GM12873 (cell line): ENCODE results near the gene SUSD1.

Experiments used
- CTCF ChIP-seq: IDR thresholded peaks from 2 replicates; pipeline ENCODE4 v1.5.1; 2012; ENCODE audit warnings: low read depth, mild to moderate bottlenecking, moderate library complexity, low read length, control low read depth; ENCODE audit not compliant: insufficient read depth; ENCODE audit errors: missing control alignments

Gene SUSD1

GRCh38 chr9:112174965-112175795 lies at the start of gene SUSD1:
Gene SUSD1 (minus strand): TSS chr9:112175297. CDS start chr9:112175235, 62 bp downstream.
- peak; percentile 2 for TF ChIP-seq CTCF

- TF ChIP-seq CTCF: no peak
Measured at GRCh38 chr9:112224401-112225289, 49.5 kb upstream of the SUSD1 start.

GRCh38 chr9:112218908-112219307 lies 43.8 kb upstream of the SUSD1 start:
- TF ChIP-seq CTCF: no peak

DNA sequence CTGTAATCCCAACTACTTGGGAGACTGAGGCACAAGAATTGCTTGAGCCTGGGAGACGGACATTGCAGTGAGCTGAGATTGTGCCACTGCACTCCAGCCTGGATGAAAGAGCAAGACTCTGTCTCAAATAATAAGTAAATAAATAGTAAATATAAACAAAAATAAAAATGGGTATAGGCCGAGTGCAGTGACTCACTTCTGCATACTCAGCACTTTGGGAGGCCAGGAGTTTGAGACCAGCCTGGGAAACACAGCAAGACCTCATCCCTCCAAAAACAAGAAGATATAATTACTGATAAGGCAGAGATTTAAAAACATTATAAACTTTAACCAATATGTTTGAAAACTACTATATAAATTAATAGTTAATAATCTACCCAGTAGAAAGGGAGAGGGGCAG lies 37.8 kb upstream of the SUSD1 start:
- no peak for TF ChIP-seq CTCF

GRCh38 chr9:112207451-112207850 lies 32.4 kb upstream of the SUSD1 start:
- TF ChIP-seq CTCF: no peak

GRCh38 chr9:112203536-112203935 lies 28.4 kb upstream of the SUSD1 start:
- TF ChIP-seq CTCF: no peak

DNA sequence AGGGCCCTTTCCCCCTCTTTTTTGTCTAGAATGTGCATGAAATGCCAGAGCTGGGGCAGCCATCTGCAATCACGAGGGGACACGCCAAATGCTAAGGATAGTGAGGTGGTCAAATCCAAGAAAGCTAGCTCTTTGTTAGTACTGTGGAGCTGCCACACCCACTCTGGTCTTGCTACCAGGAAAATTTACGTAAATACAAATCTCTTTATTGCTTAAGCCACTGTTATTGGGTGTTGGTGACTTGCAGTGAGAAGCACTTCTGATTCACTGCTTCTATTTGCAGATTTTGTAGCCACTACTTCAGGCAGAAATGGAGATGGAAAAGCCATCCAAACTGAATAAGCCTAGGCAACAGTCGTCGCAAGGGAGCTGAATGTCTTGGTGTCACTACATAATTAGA lies 25.6 kb upstream of the SUSD1 start:
- no peak for TF ChIP-seq CTCF
